ENCODE data around the gene PPP2R5A.
"Not testable (repeated sequence)": the region's sequence is repeated elsewhere in the genome, so short reads cannot be mapped to it uniquely, and the experiment has no call there.

The PPP2R5A gene

DNA sequence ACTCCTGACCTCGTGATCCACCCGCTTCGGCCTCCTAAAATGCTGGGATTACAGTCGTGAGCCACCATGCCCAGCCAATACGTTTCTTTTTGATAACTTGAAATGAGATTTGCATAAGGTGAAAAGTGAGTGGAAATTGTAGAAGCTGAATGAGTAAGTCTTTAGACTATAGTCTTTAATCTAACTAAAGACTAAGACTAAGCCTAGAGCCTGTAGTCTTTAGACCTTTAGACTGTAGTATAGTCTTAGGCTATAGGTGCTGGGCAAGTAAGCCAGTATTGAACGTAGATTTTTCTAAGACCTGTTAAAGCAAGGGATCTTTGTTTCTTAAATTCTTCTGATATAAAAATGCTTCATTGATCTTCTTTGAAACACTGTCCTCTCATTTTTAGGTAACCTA is 12.1 kb downstream of the PPP2R5A start:
- DNase-seq (ENCODE audit: low spot score) = no peak

GRCh38 chr1:212301580-212301979 is 16.4 kb downstream of the PPP2R5A start:
- DNase-seq (ENCODE audit: low spot score) = no peak

- no peak for DNase-seq (ENCODE audit: low spot score)
These were observed 17.7 kb downstream of the PPP2R5A start for GRCh38 chr1:212302745-212303383.

- DNase-seq (ENCODE audit: low spot score) = no peak
These were observed 20.1 kb downstream of the PPP2R5A start for GRCh38 chr1:212305342-212305741.

- DNase-seq (ENCODE audit: low spot score) = not testable (repeated sequence)
These were observed 20.8 kb downstream of the PPP2R5A start for GRCh38 chr1:212305984-212306452.

- DNase-seq (ENCODE audit: low spot score) = no peak
These were observed 24.8 kb downstream of the PPP2R5A start for GRCh38 chr1:212309967-212310366.

DNA sequence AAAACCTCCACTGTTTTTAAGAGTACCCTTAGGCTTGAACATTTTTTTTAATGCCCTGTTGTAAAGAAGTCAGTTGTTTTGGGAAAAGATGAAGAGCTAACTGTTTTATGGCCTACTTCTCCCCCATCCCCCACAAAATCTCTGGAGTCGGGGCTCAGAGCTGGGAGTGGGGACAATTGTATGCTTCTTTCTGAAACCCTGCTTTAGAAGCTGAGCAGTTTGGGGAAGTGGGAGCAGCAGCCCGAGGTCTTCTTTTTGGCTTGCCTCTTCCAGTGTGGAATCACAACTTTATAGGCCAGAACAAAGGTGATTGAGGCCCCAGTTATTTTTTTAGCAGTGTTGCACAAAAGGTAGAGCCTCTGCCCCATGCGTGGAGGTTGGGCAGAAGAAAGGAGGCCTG is 25.2 kb downstream of the PPP2R5A start:
- DNase-seq (ENCODE audit: low spot score) = no peak

DNA sequence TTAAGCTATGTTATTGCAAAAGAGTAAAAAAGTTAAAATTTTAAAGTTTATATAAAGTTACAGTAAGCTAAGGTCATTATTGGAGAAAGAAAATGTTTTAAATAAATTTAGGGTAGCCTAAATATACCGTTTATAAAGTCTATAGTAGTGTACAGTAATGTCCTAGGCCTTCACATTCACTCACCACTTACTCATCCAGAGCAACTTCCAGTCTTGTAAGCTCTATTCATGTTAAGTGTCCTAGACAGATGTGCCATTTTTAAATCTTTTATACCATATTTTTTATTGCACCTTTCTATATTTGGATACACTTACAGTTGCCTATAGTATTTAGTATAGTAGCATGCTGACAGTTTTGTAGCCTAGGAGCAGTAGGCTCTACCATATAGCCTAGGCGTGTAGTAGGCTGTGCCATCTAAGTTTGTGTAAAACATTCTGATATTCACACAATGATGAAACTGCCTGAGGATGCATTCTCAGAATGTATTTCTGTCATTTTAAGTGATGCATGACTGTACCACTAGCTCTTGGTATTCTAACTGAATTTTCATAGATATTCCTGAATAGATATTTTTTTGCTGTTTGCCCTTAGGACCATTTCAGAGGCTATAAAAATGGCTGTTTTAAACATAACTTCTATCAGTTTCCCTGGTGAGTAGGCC is 26.8 kb downstream of the PPP2R5A start:
- no peak for DNase-seq (ENCODE audit: low spot score)

GRCh38 chr1:212313616-212314015 is 28.4 kb downstream of the PPP2R5A start:
- no peak for DNase-seq (ENCODE audit: low spot score)

- DNase-seq (ENCODE audit: low spot score) = no peak
These were observed 30.0 kb downstream of the PPP2R5A start for GRCh38 chr1:212315184-212315583.

DNA sequence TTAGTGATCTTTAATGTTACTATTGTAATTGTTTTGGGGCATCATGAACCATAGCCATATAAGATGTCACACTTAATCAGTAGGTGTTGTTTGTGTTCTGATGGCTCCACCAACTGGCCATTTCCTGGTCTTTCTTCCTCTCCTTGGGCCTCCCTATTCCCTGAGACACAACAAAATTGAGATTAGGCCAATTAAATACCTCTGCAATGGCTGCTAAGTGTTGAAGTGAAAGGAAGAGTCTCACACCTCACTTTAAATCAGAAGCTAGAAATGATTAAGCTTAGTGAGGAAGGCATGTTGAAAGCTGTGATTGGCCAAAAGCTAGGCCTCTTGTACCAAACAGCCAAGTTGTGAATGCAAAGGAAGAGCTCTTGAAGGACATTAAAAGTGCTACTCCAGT is 30.7 kb downstream of the PPP2R5A start:
- peak; percentile 17 for DNase-seq (ENCODE audit: low spot score)

- DNase-seq (ENCODE audit: low spot score) = no peak
These were observed 32.7 kb downstream of the PPP2R5A start for GRCh38 chr1:212317916-212318315.

DNA sequence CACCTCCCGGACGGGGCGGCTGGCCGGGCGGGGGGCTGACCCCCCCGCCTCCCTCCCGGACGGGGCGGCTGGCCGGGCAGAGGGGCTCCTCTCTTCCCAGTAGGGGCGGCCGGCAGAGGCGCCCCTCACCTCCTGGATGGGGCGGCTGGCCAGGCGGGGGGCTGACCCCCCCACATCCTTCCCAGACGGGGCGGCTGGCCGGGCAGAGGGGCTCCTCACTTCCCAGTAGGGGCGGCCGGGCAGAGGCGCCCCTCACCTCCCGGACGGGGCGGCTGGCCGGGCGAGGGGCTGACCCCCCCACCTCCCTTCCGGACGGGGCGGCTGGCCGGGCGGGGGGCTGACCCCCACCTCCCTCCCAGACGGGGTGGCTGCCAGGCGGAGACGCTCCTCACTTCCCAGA is 35.8 kb downstream of the PPP2R5A start:
- DNase-seq (ENCODE audit: low spot score) = not testable (repeated sequence)

DNA sequence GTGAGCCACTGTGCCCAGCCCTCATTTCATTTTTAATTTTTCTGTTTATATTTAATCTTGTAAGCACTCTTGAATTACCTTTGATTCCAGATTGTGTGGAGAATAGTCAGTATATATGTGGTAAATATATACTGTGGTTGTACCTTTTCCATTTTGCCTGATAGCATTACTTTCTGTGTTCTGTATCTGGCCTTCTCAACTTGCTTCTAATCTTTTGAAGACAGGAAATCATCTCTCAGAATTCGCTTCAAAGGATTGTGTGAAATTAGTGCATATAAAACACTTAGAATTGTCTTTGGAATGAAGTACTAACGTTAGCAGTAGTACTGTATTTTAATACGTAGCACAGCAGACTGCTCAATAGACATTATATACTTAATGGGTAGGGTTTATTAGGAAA is 37.9 kb downstream of the PPP2R5A start:
- DNase-seq (ENCODE audit: low spot score) = no peak

GRCh38 chr1:212326541-212326940 is 41.3 kb downstream of the PPP2R5A start:
- no peak for DNase-seq (ENCODE audit: low spot score)

DNA sequence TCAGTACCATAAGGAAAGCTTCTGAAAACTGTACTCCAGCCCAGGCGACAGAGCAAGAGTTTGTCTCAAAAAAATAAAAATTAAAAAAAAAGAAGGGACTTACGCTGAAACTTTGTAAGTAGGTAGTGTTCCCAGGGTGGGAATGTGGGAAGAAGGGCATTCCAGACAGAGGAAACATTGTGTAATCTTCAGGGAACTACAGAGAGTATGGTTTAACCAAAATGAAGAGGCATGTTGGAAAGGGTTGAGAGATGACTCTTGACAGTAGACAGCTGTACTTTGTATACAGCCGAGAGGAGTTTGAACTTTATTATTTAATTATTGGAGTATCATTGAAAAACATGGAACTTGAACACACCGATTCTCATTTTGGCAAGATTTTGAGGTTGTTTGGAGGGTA is 43.0 kb downstream of the PPP2R5A start:
- DNase-seq (ENCODE audit: low spot score) = no peak

DNA sequence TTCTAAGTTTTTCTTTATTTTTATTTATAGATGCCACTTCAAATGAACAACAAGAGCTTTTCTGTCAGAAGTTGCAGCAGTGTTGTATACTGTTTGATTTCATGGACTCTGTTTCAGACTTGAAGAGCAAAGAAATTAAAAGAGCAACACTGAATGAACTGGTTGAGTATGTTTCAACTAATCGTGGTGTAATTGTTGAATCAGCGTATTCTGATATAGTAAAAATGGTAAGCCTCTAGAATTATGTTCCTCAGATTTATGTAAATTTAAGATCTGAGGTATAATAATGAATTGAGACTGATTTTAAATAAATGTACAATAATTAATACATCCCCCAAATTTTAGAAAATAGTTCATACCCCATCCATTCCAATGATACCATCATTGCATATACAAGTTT is 43.9 kb downstream of the PPP2R5A start:
- DNase-seq (ENCODE audit: low spot score) = no peak

DNA sequence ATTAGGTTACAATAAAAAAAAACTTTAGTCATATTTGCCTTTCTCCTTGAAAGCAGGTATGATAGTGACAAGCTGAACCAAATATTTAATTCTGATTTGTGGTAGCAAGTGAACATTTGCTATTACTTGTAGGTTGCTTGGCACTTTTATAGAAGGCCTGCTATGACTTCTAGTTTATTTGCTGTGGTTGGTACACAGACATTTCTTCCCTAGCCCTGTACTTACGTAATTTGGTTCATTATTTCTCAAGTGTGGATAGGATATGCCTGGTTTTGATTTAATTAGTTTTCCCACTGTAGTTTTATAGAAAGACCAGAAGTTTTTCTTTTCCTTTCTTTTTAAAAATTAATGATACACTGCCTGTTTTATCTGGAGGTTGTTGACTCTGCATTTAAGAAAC is 55.9 kb downstream of the PPP2R5A start:
- DNase-seq (ENCODE audit: low spot score) = no peak

DNA sequence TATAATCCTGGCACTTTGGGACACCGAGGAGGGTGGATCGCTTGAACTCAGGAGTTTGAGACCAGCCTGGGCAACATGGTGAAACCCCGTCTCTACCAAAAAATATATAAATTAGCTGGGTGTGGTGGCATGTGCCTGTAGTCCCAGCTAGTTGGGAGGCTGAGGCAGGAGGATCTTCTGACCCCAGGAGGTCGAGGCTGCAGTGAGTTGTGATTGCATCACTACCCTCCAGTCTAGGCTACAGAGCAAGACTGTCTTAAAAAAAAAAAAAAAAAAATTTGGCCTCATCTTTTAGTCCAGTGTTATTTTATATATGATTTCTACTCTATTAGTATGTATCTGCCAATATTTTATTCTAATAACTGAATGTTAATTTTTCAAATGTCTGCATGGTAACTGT is 59.7 kb downstream of the PPP2R5A start:
- DNase-seq (ENCODE audit: low spot score) = no peak

- no peak for DNase-seq (ENCODE audit: low spot score)
These were observed 61.4 kb downstream of the PPP2R5A start for GRCh38 chr1:212346601-212347000.

DNA sequence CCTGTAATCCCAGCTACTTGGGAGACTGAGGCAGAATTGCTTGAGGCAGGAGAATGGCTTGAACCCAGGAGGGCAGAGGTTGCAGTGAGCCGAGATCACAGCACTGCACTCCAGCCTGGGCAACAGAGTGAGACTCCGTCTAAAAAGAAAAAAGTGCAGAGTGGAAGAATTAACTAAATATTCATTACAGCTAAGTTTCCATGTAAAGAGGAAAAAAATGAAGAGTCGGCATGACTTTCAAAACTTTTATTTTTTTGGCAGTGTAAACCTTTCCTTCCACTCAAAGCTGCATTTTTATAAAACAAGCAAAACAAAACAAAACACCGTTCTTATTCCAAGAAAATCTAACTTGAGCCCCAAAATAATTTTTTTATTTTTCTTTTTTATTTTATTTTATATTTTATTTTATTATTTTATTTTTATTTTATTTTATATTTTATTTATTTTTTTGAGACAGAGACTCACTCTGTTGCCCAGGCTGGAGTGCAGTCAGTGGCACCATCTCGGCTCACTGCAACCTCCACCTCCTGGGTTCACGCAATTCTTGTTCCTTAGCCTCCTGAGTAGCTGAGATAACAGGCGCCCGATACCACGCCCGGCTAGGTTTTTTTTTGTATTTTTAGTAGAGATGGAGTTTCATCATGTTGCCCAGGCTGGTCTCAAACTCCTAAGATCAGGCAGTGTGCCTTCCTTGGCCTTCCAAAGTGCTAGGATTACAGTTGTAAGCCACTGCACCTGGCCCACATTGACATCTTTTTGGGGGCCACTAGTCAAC is 66.6 kb downstream of the PPP2R5A start:
- no peak for DNase-seq (ENCODE audit: low spot score)

DNA sequence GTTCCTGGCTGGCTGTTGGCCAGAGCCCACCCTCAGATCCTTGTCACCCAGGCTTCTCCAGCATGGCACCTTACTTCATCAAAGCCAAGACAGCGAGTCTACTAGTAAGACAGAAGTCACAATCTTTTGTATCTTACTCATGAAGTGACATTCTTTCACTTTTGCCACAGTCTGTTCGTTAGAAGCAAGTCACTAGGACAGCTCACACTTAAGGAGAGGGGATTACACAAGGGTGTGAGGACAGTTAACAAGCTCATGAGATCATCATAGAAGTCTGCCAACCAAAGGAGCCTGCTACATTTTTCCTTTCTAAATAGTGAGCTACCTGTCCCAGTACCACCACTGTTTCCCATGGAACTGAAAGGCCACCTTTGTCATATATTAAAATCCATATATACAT is 68.0 kb downstream of the PPP2R5A start:
- no peak for DNase-seq (ENCODE audit: low spot score)

GRCh38 chr1:212354464-212354863 is 69.3 kb downstream of the PPP2R5A start:
- DNase-seq (ENCODE audit: low spot score) = no peak

All from CD4-positive, alpha-beta T cell treated with Interleukin-15 for 4 hours (primary cell).